GM23248 (cell line): ENCODE data around the gene SLC22A12. TPM values are rescaled to one million over a fixed set of nuclear protein-coding genes. Genes with fewer than 3 reads are reported as not detected.

Experiments used
- DNase-seq: peaks from one replicate; pipeline ENCODE4 v3.0.0-alpha.2; 2015
- H2AFZ ChIP-seq: fragments of 200-600 bp; sonication (generic); 2 replicates; pipeline ENCODE4 v1.6.1; 2016; ENCODE audit warnings: antibody characterized with exemption
- H3F3A ChIP-seq: fragments of 200-600 bp; sonication (generic); 2 replicates; pipeline ENCODE4 v1.6.1; 2016; ENCODE audit warnings: mild to moderate bottlenecking, antibody characterized with exemption, mixed run types; ENCODE audit not compliant: insufficient read depth
- H3K27ac ChIP-seq: fragments of 200-600 bp; sonication (generic); 2 replicates; pipeline ENCODE4 v1.5.1; 2016; ENCODE audit warnings: mild to moderate bottlenecking
- H3K27me3 ChIP-seq: fragments of 200-600 bp; sonication (generic); replicated peaks from 2 replicates; pipeline ENCODE4 v1.6.1; 2016; ENCODE audit warnings: mild to moderate bottlenecking; ENCODE audit not compliant: insufficient read depth
- H3K36me3 ChIP-seq: fragments of 200-600 bp; sonication (generic); 2 replicates; pipeline ENCODE4 v1.6.1; 2016; ENCODE audit warnings: low read depth, mild to moderate bottlenecking
- H3K4me1 ChIP-seq: fragments of 200-600 bp; sonication (generic); 2 replicates; pipeline ENCODE4 v1.6.1; 2016; ENCODE audit warnings: mild to moderate bottlenecking; ENCODE audit not compliant: insufficient read depth
- H3K4me2 ChIP-seq: fragments of 200-600 bp; sonication (generic); one replicate; pipeline ENCODE4 v1.6.1; 2016; ENCODE audit warnings: mild to moderate bottlenecking; ENCODE audit not compliant: unreplicated experiment
- H3K4me3 ChIP-seq: fragments of 200-600 bp; sonication (generic); 2 replicates; pipeline ENCODE4 v1.5.1; 2016; ENCODE audit warnings: mild to moderate bottlenecking
- H3K79me2 ChIP-seq: fragments of 200-600 bp; sonication (generic); 2 replicates; pipeline ENCODE4 v1.6.1; 2016; ENCODE audit warnings: mild to moderate bottlenecking; ENCODE audit not compliant: insufficient read depth
- H3K9ac ChIP-seq: fragments of 200-600 bp; sonication (generic); 2 replicates; pipeline ENCODE4 v1.6.1; 2016; ENCODE audit warnings: mild to moderate bottlenecking
- H3K9me2 ChIP-seq: fragments of 200-600 bp; sonication (generic); 2 replicates; pipeline ENCODE4 v1.6.1; 2016; ENCODE audit warnings: mixed run types, mild to moderate bottlenecking, moderate library complexity; ENCODE audit not compliant: insufficient read depth
- H3K9me3 ChIP-seq: fragments of 200-600 bp; sonication (generic); one replicate; pipeline ENCODE4 v1.6.1; 2017; ENCODE audit warnings: low read depth
- H4K20me1 ChIP-seq: fragments of 200-600 bp; sonication (generic); 2 replicates; pipeline ENCODE4 v1.6.0; 2016; ENCODE audit not compliant: insufficient read depth
- EZH2 ChIP-seq: fragments of 200-600 bp; sonication (generic); IDR thresholded peaks from 2 replicates; pipeline ENCODE4 v1.6.1; 2018; ENCODE audit warnings: antibody characterized with exemption, mild to moderate bottlenecking; ENCODE audit not compliant: insufficient read depth, poor library complexity, severe bottlenecking
- EZH2phosphoT487 ChIP-seq: fragments of 200-600 bp; sonication (generic); IDR thresholded peaks from 2 replicates; pipeline ENCODE4 v1.6.1; 2018; ENCODE audit warnings: antibody characterized with exemption, moderate library complexity, mild to moderate bottlenecking, low read depth; ENCODE audit not compliant: insufficient read depth
- WGBS, 2 experiments: methylation state at CpG; one replicate each; pipeline ENCODE4 v1.1.6; 2015 to 2017; ENCODE audit warnings: low lambda C conversion rate in 2 of 2, low coverage in 1 of 2; ENCODE audit errors: missing lambda C conversion rate in 2 of 2; 5-methylcytosine and 5-hydroxymethylcytosine counted together
- in situ Hi-C: fragments of 300-500 bp; cut with MboI; formaldehyde crosslinking; loops from 2 replicates; pipeline ENCODE4 v1.15.0; 2020
- polyA plus RNA-seq: library from polyadenylated mRNA; unstranded; fragments of >200 nt; fragmentation: Nextera tagmentation; extraction: Ambion mirVana; gene quantifications from 2 replicates; pipeline ENCODE4 v1.2.1, GENCODE V29; 2016
- total RNA-seq: library from RNA; depleted of rRNA; stranded (reverse); fragments of >200 nt; shearing (Covaris generic); gene quantifications from 2 replicates; pipeline ENCODE4 v1.2.3, GENCODE V29; 2014; rRNA removed

Gene SLC22A12
- total RNA-seq (not detected in 2 replicates), polyA plus RNA-seq (not detected in 2 replicates)

DNA sequence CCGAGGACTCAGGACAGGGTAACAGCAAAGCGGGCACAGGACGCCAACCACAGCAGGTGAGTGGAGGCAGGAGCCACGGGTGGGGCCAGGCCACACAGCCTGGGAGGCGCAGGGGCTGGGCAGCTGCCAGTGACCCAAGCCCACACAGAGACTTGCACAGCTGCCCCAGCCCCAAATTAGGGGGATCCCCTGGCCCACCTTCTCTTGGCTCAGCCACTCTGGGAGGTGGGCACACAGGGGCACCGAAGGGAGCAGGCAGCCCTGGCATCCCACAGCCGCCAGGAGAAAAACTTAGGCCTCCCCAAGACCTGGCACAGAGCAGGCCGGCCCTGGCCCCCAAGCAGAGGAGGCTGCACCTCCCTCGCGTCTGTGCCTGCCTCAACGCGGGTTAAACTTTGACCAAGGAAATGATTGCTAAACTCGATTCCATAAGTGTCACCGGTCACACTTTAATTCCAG lies at the start of gene SLC22A12:
SLC22A12 (plus strand) TSS at position 458 of the 459 bp plus-strand sequence. CDS start 337 bp downstream, outside the sequence.
- no peak within 1 kb of the TSS for H2AFZ ChIP-seq
- H3F3A ChIP-seq = no peaks in the 10 kb centered on the region
- no peak for TF ChIP-seq EZH2
- no peak for TF ChIP-seq EZH2phosphoT487
- 71 to 78% methylated on average over 12 to 14 of the region's 14 CpGs for WGBS, 2 experiments
- no peaks in the 10 kb centered on the region for H3K9me2 ChIP-seq
- no peak within 1 kb of the TSS for H3K9ac ChIP-seq
- no peaks in the 10 kb centered on the region for H3K9me3 ChIP-seq
- in situ Hi-C loops = no loop called here
- DNase-seq = no peak
- H3K4me2 ChIP-seq = no peak within 1 kb of the TSS
- H3K27ac ChIP-seq = no peak within 1 kb of the TSS
- no peaks in the 10 kb centered on the region for H4K20me1 ChIP-seq
- H3K4me1 ChIP-seq = no peaks in the 10 kb centered on the region
- 0 out of 2 replicates have a peak, but pooled peaks cover 5% of the 10 kb centered on the region for H3K27me3 ChIP-seq
- no peaks in the 10 kb centered on the region for H3K36me3 ChIP-seq
- H3K4me3 ChIP-seq = no peak within 1 kb of the TSS
- no peaks in the 10 kb centered on the region for H3K79me2 ChIP-seq

DNA sequence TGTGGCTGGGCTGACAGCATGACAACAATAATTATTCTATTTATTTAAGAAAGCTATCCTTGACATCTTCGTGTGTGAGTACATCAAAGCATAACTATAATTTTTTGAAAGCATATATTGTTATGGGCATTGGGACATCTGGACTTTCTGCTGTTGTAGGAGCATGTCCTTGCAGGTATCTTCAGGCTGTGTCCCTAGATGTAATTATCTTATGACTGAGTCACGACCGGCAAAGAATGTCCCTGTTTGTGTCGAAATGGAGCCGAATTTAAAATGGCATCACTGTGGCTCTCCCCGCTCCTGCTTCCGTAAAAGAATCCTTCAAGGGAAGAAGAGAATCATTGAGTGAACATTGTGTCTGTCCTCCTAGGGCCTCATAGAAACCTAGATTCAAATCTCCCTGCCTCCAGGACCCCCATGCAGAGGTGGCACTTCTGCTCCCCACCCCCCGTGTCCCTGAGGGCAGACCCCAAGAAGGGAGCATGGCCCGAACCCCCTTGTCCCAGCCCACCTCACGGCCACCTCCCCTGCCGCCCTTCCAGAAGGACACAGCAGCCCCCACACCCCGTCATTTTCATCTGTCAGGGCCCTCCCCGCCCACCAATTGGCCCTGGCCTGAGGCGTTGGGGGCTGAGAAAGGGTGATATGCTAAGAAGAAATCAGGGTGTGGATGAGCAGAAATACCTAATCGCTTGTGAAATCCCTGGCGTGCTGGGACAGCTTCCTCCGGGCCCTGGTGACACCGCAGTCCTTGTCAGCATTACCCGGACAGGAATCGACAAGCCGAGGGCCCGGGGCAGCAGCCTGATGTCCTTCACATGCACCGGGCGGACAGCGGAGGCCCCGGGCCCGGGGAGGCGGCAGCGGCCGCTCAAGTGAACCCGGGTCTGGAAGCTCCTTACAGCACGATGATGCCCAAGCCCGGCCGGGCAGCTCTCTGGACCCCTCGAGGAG lies 48.6 kb upstream of the SLC22A12 start:
- DNase-seq = no peak
- Histone ChIP-seq H3K4me1 (no peaks in the 10 kb centered on the region), H3K4me2 (no peak overlapping the region), H3K27ac (no peak overlapping the region), H2AFZ (no peak overlapping the region), H3K9ac (no peak overlapping the region), H3K79me2 (no peaks in the 10 kb centered on the region), H3F3A (no peaks in the 10 kb centered on the region), H4K20me1 (no peaks in the 10 kb centered on the region), H3K36me3 (no peaks in the 10 kb centered on the region), H3K27me3 (peaks cover 28% of the 10 kb centered on the region), H3K9me3 (no peaks in the 10 kb centered on the region), H3K9me2 (no peaks in the 10 kb centered on the region), H3K4me3 (no peak overlapping the region)
- TF ChIP-seq EZH2 = no peak
- TF ChIP-seq EZH2phosphoT487 = no peak
- in situ Hi-C loops = no loop called here
- WGBS, 2 experiments = 81 to 87% methylated on average over 32 to 35 of the region's 35 CpGs

DNA sequence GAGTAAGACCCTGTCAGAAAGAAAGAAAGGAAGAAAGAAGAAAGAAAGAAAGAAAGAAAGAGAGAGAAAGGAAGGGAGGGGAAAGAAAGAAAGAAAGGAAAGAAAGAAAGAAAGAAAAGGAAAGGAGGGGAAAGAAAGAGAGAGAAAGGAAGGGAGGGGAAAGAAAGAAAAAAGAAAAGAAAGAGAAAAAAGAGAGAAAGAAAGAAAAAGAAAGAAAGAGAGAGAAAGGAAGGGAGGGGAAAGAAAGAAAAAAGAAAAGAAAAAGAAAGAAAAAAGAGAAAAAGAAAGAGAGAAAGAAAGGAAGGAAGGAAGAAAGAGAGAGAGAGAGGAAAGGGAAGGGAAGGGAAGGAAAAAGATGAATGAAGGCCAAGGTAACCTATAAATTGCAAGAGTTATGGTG lies 47.2 kb upstream of the SLC22A12 start:
- H3K9ac ChIP-seq = no peak overlapping the region
- H4K20me1 ChIP-seq = no peaks in the 10 kb centered on the region
- no peaks in the 10 kb centered on the region for H3K9me3 ChIP-seq
- no peaks in the 10 kb centered on the region for H3K79me2 ChIP-seq
- in situ Hi-C loops = no loop called here
- H3K27ac ChIP-seq = no peak overlapping the region
- H3K4me1 ChIP-seq = no peaks in the 10 kb centered on the region
- H2AFZ ChIP-seq = no peak overlapping the region
- H3K9me2 ChIP-seq = no peaks in the 10 kb centered on the region
- H3K27me3 ChIP-seq = peaks cover 22% of the 10 kb centered on the region; the same call in 1 of the 2 replicates
- no peak overlapping the region for H3K4me2 ChIP-seq
- TF ChIP-seq EZH2phosphoT487 (no peak), EZH2 (no peak)
- no peak for DNase-seq
- no peaks in the 10 kb centered on the region for H3F3A ChIP-seq
- no peaks in the 10 kb centered on the region for H3K36me3 ChIP-seq
- no peak overlapping the region for H3K4me3 ChIP-seq

GRCh38 chr11:64544616-64545296 lies 46.3 kb upstream of the SLC22A12 start:
- H3K27me3 ChIP-seq = peaks cover 17% of the 10 kb centered on the region; the same call in 1 of the 2 replicates
- TF ChIP-seq EZH2 (no peak), EZH2phosphoT487 (no peak)
- 68 to 74% methylated on average over 2 of the region's 2 CpGs for WGBS, 2 experiments
- H3K9ac ChIP-seq = no peak overlapping the region
- H3K36me3 ChIP-seq = no peaks in the 10 kb centered on the region
- DNase-seq = no peak
- H2AFZ ChIP-seq = no peak overlapping the region
- H3K4me3 ChIP-seq = no peak overlapping the region
- no peaks in the 10 kb centered on the region for H3K9me2 ChIP-seq
- H3K4me1 ChIP-seq = no peaks in the 10 kb centered on the region
- H3K9me3 ChIP-seq = no peaks in the 10 kb centered on the region
- no peaks in the 10 kb centered on the region for H3K79me2 ChIP-seq
- H3K4me2 ChIP-seq = no peak overlapping the region
- H3F3A ChIP-seq = no peaks in the 10 kb centered on the region
- H3K27ac ChIP-seq = no peak overlapping the region
- H4K20me1 ChIP-seq = no peaks in the 10 kb centered on the region
- in situ Hi-C loops = no loop called here
